GM19467 (cell line): ENCODE results near the gene GRIK4.

Experiments used
- ATAC-seq: cut with Tn5 transposase; IDR thresholded peaks from one replicate; pipeline ENCODE4 v1.9.1; 2021; ENCODE audit warnings: mild to moderate bottlenecking, moderate library complexity; ENCODE audit not compliant: unreplicated experiment

GRIK4 gene

DNA sequence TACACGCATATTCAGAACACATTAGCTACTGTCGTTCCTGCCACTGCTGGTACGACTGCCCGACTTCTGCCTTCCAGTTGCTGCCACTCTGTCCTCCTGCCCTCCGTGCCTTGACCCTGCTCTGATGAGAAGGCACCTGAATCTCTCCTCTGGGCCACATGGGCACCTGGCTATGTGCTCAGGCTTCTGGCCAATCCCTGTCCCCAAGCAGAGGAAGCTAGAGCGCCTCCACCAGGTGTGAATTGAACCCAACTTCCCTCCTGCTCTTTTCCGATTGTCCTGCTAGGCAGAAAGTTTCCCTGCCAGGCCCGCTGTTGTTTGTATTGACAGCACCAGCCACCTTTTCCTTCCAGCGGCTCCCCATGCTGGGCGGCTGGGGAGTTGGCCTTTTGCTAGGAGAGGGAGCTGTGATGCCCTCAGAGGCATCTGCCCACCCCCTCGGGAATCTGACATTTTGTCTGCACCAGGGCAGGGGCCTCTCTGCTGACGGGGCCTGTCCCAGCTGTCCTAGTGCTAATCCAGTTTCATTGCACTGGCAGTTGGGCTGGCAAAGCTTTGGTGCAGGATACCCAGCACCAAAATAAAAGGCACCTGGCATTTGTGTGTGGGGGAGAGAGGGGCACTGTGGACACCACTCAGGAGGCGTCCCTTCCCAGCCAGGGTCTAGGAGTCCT lies 118.0 kb downstream of the GRIK4 start:
- ATAC-seq, result no peak

DNA sequence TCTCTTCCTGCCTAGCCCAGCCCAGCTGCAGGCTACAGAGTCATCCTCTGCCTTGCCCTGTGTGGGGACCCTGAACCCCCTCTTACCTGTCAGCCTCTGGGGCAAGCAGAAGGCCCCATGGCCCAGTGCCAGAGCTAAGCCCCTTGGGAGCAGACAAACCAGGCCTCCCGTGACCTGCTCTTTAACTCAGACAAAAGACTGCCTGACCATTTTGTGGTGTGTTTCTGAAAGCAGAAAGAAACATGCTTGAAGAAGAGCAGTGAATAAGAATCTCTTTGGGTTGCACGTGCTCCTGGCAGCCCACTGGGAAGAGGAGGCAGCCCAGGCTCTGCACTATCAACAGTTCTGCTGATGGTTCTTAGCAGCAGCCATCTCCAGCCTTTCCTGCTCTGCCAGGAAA lies 118.6 kb downstream of the GRIK4 start:
- no peak for ATAC-seq

DNA sequence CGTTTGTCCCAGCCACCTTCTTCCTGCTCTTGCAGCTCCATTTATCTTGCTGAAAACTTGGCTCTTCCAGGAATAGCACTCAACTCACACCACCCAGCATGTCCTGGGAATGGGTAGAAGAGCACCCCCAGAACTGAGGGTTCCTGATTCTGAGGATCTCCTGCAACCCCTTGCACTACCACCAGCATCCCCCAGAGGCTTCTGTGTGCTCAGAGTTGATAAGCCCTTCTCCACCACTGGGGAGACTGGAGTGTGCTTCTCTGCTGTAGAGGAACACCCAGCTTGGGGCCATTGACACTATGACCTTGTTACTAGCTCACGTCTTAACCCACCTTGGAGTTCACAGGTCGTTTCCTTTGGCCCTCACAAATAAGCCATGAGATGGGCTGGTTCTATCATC lies 121.0 kb downstream of the GRIK4 start:
- no peak for ATAC-seq

DNA sequence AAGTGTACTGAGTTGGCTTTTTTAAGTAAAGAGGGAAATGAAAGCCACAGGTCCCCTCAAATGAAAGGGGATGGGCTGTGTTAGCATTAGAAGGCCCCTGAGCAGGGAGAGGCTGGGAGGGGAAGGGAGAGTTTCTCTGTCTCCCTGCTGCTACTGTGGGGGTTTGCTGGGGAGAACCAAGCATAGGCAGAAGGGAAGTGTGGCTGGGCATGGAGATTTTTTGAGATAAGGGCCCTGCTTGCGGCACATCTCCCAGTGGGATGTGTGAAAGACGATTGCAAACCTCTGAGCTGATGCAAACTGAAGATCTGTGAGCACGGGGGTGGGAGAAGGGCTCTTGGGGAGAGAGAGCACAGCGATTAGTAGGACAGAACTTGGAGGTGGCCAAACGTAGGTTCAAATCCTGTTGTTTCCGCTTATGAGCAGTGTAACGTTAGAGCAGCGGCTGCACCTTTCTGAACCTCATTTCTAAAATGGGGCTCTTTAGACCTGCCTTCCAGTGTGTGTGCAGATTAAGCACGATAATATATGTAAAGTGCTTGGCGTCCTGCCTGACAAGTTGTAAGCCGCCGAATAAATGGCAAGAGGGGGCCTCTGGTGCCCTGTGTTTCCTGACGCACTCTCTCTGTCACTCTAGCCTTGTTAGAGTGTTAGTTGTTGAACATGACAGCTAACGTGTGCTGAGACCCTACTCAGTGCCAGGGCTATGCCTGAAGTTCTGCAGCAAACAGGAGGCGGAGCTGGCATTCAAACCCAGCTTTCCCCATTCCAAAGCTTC lies 122.3 kb downstream of the GRIK4 start:
- no peak for ATAC-seq

DNA sequence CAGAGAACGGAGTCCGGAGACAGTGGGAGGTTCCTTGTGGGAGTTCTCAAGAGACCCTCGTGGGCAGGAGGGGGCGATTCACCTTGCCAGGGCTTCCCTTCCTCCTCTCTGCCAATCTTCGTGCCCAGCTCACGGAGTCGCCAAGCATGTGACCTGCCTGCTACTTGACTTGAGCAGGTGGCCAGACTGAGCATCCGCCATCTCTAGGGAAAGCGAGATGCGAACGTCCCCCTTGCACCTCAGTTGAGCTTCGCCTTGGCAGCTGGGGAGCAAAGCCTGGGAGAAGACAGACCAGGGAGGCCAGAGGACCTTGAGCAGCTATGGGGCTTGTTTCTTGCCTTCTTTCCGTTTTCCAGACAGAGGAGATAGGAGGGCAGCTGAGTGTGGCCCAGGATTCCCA lies 123.2 kb downstream of the GRIK4 start:
- ATAC-seq, result no peak

DNA sequence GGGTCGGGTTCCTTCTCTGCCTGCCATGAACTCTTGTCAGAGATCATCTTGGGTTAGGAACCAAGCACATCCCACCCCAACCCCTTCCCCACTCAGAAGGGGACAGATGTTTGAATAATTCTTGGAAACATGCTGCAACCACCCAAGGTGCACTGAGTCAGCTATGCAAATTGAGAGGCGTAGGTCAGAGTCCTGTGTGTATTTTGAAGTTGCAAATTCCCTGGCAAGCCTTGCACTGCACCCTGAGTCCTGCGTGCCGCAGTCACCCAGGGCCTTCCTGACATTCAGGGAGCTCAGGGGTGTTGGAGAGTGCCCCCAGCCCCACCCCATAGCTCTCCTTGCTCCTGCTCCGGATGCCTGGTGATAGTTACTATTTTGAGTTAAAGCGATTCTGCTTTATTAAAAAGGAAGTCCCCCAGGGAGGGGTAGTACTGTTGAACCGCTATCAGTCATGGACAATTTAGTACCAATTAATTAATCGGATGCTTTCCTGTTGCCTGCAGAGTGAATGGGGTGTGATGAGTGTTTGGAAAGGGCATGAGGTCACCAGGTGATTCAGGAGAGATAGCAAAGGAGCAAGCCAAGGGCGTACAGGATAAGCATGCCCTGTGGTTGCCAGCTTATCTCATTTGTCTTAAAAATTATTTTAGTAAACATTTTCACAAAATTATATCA lies 123.7 kb downstream of the GRIK4 start:
- no peak for ATAC-seq

DNA sequence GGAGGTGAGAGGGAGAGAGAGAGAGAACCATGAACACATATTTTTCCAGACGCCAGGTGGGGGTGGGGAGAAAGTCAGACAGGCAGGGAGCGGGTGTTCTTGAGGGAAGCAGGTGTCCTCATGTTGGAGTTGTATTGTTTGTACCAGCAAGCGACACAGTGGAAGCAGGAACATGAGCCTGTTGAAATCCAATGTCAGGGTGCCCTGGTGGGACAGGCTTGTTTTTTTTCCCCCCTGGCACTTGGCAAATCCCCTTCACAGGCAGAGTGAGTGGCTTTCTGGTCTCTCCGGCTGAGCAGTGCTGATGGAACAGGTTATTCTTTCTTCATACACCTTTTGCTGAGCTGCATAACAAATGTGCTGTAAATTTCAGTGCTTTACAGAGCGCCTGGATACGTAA lies 125.6 kb downstream of the GRIK4 start:
- no peak for ATAC-seq

DNA sequence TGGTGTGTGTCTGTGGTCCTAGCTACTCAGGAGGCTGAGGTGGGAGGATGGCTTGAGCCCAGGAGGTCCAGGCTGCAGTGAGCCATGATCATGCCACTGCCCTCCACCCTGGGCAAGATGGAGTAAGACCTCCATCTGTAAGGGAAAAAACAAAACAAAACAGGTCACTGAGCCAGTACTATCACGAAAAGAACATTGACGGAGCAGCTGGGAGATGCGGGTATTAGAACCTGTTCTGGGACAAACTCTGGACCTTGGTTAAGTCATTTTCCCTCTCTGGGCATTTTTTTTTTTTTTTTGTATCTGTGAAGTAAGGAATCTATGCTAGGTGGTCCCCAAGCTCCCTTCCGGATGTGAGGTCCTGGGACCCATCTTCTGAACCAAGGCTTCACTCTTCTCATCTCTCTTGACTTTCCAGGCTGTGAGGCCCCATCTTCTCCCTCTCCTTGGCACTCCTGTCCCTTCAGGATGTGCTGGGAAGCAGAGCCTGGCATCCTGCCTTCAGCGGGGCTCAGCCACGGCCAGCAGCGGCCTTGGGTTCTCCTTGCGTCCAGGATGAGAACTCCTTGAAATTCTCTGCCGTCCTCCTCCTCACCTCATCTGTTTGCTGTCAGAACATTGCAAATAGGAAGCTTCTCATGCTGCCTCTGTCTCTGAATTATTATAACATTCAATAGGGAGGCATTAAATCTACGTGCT lies 130.8 kb downstream of the GRIK4 start:
- no peak for ATAC-seq

DNA sequence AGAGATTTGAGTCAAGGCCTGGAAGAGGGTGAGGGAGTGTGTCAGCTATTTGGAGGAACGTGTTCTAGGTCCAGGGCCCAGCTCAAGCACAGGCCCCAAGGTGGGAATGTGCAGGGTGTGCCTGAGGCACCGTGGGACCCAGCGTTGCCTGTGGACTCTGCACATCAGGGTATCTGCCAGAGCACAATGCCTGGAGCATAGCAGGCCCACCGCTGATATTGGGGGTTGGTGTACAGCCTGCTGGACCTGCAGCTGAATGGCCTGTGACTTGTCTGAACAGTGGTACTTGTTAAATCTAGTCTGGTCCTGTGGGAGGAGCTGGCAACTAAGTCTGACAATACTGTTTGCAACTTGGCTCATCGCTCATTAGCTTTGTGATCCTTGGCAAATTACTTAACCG lies 131.7 kb downstream of the GRIK4 start:
- no peak for ATAC-seq

DNA sequence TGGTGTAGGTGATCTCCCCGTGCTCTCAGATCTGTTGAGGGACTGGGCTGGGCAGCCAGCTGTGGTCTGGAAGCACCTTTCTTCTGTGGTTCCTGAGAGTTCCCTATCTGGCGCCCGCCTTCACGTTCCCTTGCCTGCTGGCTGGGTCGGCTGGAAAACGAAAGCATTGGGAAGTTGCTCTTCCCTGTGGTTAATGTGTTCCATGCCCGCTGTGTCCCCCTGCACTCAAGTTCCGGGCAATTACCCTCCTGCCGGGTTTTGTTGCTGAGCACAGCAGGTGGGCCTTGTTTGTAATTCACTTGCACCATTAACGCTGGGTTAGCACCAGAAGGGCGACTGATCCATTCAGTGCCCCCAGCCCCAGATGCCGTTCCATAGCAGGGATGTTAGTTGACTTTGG lies 134.1 kb downstream of the GRIK4 start:
- no peak for ATAC-seq

DNA sequence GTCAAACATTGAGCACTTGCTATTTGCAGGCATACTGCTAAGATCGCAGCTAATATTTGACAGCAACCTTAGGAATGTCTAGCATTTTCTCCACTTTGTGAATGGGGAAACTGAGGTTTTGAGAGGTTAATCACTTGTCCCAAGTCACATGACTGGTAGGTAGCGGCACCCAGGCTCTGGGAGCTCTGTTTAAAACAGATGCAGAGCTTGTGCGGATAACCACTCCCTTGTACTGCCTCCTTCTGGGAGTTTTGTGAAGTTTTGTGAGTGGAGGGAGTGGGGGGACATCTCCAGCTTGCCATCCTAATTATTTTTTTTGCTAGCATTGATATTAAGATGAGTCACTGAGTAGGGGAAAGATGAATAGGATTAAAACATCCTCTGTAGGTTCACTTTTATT lies 134.7 kb downstream of the GRIK4 start:
- ATAC-seq, result no peak

DNA sequence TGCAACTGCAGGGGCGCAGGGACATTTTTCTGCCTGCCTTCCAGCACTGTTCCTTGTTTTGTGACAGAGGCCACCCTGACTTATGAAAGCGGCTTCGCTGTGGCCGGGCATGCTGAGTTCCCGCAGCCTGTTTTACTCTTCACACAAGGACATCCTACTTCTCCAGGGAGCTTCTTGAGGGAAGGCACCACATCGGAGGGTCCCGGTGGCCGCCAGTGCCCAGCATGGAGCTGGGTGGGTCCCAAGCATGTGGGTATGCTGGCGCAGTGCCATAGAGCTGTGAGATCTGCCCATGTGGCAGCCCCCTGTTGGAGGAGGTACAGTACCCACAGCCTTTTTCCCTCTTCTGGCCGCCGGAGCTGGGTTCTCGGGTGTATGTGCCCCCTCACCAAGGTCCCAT lies 136.1 kb downstream of the GRIK4 start:
- no peak for ATAC-seq

DNA sequence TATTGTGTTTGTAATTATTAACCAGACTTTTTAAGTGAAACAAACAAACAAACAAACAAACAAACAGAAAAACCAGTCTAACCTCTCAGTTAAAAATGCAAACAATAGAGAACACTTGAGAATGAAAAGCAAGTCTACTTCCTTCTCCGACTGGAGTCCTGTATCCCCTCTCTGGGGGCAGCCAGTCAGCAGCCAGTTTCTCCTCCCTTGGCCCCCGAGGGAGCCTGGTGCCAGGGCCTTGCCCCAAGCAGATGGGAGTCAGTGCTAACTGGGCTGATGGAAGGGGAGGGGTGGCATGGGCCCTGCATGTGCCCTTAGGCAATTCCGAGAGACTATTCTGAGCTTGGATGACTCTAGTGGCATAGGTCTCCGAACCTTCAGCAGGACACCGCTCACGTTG lies 137.2 kb downstream of the GRIK4 start:
- no peak for ATAC-seq

DNA sequence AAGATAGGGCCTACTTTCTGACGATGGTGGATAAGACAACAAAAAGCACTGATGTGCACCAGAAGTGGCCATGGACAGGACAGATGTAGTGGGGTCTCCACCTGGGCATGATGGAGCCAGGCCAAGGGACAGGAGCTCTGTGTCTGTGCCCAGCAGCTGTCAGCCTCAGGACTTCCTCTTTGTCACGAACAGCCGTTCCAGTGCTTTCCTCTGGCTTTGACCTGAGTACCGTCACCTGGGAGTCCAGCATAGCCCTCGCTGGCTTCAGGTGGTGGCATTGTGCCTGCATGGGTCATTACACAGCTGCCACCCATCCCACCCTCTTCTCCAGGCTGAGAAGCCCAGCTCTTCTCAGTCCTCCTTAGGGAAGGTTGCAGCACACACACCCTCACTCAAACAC lies 137.8 kb downstream of the GRIK4 start:
- no peak for ATAC-seq

DNA sequence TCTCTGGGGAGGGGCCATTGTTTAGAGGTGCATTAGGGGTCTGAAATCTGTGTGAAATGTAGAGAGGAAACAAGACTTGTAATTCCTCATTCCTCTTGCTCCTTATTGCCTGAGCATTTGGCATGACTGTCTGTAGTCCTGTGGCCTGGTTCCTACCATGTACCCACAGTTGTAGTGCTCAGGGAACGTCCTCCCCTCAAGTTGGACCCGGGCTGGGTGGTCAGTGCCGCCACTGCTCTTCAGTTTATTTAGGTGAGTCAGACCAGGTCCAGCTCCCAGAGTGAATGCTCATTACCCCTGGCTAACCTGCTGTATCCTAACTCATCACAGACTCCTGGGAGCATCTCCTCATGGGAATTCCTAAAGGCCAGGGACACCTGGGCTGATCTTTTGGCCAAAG lies 139.8 kb downstream of the GRIK4 start:
- no peak for ATAC-seq

DNA sequence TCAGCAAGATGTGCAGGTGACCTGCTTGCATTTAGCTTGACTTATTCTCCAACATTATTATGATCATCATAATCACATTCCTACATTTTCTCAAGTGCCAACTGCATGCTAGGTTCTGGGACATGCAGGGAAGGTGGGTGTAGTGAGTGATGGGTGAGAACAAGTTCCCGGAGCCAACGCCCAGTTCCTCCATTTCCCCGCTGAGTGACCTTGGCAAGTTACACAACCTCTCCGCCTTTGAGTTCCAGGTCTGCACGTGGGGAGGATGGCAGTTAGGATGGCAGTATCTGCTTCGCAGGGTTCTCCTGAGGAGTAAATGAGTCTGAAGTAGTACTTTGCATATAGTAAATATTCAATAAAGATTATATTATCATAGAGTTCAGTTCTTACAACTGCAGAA lies 140.3 kb downstream of the GRIK4 start:
- no peak for ATAC-seq

DNA sequence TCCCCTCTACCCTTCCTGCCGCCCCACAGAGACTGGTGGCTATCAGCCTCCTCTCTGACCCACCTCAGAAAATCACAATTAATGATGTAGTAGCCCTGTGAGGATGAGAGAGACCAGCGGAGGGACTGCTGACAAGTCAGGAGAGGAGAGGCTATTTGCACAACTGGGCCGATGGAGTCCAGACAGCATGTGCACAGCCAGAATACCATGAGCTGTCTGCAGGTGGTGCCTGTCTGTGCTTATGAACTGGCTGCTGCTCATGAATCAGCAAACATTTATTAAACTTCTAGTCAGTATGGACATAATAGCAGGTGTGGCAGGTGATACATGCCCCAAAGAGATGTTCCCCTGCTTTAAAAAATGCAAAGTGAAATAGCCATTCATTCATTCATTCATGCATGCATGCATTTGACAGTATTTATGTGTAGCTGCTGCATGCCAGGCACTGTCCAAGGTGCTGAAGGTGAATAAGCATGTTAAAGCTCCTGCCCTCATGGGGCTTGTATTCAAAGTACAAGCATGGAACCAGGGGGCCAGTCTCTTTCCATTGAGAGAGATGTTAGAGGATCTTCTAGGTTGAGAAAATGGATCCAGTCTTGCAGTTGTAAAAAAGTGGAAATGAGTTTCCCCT lies 141.3 kb downstream of the GRIK4 start:
- ATAC-seq, result no peak

DNA sequence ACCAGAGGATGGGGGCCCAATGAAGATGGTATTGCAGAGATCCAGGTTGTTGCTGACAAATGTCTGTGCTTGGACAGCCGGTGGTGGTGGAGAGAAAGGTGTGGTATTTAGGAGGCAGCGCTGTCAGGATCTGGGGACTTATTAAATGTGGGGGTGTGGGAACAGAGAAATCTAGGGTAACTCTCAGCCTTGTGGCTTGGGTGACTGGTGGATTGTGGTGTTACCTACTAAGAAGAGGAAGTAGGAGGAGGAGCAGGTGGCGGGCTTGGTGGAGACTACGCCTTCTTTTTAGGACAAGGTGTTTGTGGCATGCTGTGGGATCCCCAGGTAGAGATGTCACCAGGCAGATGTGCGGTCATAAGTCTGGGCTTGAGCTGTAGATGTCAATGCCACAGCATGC lies 144.0 kb downstream of the GRIK4 start:
- no peak for ATAC-seq

DNA sequence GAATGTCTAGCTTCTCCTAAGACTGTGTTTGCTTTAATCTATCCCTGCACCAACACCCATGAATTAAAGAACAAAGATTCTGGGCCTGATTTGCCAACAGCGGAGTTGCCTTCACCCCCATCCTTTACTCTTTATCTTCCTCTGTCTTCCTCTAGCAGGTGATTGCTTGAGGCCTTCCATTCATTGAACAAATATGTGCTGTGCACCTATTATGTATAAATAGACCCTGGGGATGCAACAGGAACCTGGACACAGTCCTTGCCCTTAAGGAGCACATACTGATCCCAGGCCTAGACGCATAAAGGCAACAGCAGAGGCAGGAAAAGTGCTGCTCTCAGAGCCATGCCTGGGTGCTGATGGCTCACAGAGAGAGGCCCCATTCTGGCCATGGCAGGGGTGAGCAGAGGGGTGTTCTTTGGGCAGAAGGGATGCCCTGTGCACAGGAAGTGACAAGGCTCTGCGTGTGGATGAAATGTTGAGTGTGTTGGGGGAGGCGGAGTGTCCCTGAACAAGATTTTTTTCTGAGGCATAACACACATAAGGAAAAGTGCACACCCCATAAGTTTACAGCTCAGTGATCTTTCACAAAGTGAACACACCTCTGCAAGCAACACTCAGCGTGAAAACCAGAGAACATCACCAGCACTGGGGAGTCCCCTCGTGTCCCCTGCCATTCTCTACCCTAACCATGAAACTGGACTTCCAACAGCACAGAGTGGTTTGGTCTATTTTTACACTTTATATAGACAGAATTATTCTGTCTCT lies 145.9 kb downstream of the GRIK4 start:
- no peak for ATAC-seq

DNA sequence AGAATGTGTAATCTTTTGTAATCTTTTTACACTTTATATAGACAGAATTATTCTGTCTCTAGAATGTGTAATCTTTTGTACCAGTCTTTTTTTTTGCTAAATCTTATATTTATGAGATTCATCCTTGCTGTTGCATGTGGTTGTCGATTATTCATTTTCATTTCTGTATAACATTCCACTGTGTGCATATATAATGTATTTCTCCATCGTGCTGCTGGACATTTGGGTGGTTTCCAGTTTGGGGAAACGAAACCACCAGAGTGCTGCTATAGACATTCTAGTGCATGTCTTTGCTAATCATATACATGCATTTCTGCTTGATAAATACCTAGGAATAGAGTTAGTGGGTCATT lies 146.5 kb downstream of the GRIK4 start:
- ATAC-seq, result no peak

DNA sequence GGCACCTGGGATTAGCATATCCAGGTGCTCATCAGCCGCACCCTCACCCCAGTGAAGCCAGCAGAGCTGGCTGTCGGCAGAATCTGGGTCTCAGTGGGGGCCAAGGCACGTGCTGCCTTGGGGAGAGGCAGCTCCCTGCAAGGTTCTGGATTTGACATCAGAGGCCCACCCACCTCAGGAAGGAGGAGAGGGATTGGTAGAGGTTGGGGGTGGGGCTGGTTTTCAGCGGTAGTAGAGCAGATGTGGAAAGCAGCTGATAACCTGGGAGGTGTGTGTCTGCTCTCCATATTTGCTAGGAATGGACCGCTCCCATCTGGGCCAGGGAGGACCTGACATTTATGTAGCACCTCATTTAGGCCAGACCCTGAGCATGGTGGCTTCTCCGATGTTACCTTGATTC lies 147.5 kb downstream of the GRIK4 start:
- no peak for ATAC-seq
